Chondrocyte (in vitro differentiated cells): ENCODE data around the gene ERMN. TPM values are rescaled to one million over a fixed set of nuclear protein-coding genes. Genes with fewer than 3 reads are reported as not detected.

Source experiments
- DNase-seq: peaks from one replicate; pipeline ENCODE4 v3.0.0; 2021; ENCODE audit warnings: mixed read lengths, low spot score
- H3K27ac Mint-ChIP-seq: one replicate; pipeline ENCODE4 v1.8.0; 2021; ENCODE audit warnings: mild to moderate bottlenecking, moderate library complexity, mixed read lengths; ENCODE audit not compliant: unreplicated experiment
- H3K27me3 Mint-ChIP-seq: 2 replicates; pipeline ENCODE4 v1.8.0; 2021; ENCODE audit warnings: low read depth, mixed read lengths
- H3K36me3 Mint-ChIP-seq: 2 replicates; pipeline ENCODE4 v1.8.0; 2021; ENCODE audit warnings: low read depth, mixed read lengths
- H3K4me1 Mint-ChIP-seq: 2 replicates; pipeline ENCODE4 v1.8.0; 2021; ENCODE audit warnings: low read depth, mild to moderate bottlenecking, mixed read lengths
- H3K4me3 Mint-ChIP-seq: one replicate; pipeline ENCODE4 v1.8.0; 2021; ENCODE audit warnings: mild to moderate bottlenecking, moderate library complexity, mixed read lengths; ENCODE audit not compliant: unreplicated experiment
- H3K9me3 Mint-ChIP-seq: 2 replicates; pipeline ENCODE4 v1.8.0; 2021; ENCODE audit warnings: low read depth, mixed read lengths
- total RNA-seq: library from RNA; stranded (reverse); gene quantifications from 3 replicates; pipeline ENCODE4 v1.2.1, GENCODE V29; 2021
- TF ChIP-seq, protein P1 (sequence below): fragments of 200-600 bp; sonication (generic); IDR thresholded peaks from 2 replicates; pipeline ENCODE4 v1.5.0; 2021; ENCODE audit warnings: antibody characterized with exemption, mild to moderate bottlenecking, moderate library complexity

ERMN gene
- total RNA-seq, 1 donor from 2014 or later, result not detected

DNA sequence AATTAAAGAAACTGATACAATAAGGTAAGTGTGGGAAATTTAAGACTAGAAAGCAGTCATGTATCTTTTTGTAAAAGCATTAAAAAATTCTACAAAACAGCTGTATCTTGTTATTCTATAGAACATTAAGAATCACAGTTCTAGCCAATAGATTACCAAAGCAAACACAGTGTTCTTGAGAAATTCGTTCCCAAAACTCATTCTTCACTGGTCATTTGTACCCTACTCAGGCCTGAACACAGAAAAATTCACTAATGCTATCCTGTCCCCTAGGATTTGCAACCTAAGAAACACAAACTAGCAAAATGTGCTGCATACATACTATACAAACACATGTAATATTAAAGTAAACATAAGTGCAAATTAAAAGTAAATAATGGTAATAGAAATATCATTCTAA lies 29.1 kb downstream of the ERMN start:
- Mint-ChIP-seq H3K27ac (no peak overlapping the region), H3K4me3 (no peak overlapping the region), H3K9me3 (no peaks in the 10 kb centered on the region), H3K36me3 (peaks cover 4% of the 10 kb centered on the region), H3K4me1 (no peaks in the 10 kb centered on the region), H3K27me3 (no peaks in the 10 kb centered on the region)
- TF ChIP-seq, protein P1, sequence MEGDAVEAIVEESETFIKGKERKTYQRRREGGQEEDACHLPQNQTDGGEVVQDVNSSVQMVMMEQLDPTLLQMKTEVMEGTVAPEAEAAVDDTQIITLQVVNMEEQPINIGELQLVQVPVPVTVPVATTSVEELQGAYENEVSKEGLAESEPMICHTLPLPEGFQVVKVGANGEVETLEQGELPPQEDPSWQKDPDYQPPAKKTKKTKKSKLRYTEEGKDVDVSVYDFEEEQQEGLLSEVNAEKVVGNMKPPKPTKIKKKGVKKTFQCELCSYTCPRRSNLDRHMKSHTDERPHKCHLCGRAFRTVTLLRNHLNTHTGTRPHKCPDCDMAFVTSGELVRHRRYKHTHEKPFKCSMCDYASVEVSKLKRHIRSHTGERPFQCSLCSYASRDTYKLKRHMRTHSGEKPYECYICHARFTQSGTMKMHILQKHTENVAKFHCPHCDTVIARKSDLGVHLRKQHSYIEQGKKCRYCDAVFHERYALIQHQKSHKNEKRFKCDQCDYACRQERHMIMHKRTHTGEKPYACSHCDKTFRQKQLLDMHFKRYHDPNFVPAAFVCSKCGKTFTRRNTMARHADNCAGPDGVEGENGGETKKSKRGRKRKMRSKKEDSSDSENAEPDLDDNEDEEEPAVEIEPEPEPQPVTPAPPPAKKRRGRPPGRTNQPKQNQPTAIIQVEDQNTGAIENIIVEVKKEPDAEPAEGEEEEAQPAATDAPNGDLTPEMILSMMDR, result no peak
- no peak for DNase-seq

DNA sequence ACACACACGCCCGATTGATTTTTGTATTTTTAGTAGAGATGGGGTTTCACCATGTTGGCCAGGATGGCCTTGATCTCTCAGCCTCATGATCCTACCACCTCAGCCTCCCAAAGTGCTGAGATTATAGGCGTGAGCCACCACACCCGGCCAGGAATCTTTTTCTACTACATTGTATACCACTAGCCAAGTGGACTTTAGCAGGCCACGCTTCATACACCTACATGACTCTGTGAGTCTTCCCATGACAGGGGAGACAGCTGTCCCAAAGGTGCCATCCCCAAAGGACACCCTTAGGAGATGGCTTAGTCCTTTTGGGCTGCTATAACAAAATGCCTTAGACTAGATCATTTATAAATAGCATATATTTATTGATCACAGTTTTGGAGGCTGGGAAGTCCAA lies 32.8 kb downstream of the ERMN start:
- no peaks in the 10 kb centered on the region for H3K27me3 Mint-ChIP-seq
- no peak for DNase-seq
- H3K4me1 Mint-ChIP-seq, result peaks cover 9% of the 10 kb centered on the region
- no peaks in the 10 kb centered on the region for H3K9me3 Mint-ChIP-seq
- no peak overlapping the region for H3K27ac Mint-ChIP-seq
- TF ChIP-seq, protein P1, result no peak
- H3K36me3 Mint-ChIP-seq, result peaks cover 2% of the 10 kb centered on the region
- H3K4me3 Mint-ChIP-seq, result no peak overlapping the region

DNA sequence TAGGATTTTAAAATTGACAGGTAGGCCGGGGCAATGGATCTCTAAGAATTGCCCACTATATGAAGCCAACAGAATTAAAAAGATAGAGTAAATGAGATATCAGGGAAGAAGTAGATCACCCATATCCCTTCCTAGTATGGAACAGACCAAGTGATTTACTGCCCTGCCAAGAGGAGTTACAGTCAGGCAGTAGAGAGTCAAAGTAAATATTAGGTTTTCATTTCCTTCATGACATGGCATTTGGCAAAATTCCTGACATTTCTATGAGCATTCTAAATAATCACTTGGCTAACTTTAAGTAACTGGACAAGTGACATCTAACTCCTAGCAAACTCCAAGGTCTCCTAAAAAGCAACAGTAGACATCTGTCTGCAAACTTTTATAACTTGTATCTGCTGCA lies 34.6 kb downstream of the ERMN start:
- Mint-ChIP-seq H3K27ac (no peak overlapping the region), H3K27me3 (no peaks in the 10 kb centered on the region), H3K4me3 (no peak overlapping the region), H3K36me3 (no peaks in the 10 kb centered on the region), H3K9me3 (no peaks in the 10 kb centered on the region), H3K4me1 (peaks cover 9% of the 10 kb centered on the region)
- TF ChIP-seq, protein P1, result no peak
- no peak for DNase-seq

DNA sequence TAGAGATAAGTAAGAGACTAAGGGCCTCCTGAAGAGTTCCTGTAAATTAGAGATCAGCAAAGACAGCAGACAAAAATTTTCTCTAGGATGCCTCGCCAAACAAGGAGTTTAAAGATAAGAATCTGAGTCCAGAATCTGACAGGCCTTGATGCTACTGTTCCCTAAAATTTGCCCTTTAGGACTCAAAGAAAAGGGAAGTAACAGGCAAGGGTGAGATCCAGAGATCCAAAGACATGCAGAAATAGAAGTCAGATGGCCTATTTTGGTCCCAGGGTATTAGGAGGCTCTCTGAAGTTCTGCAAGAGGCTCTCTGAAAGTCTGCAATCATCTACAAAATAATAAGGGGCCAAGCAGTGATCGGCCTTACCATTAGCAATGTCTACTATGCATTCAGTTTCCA lies 35.1 kb downstream of the ERMN start:
- no peak overlapping the region for H3K4me3 Mint-ChIP-seq
- DNase-seq, result no peak
- peak overlapping the region; percentile 8 for H3K27ac Mint-ChIP-seq
- H3K27me3 Mint-ChIP-seq, result no peaks in the 10 kb centered on the region
- H3K4me1 Mint-ChIP-seq, result peaks cover 9% of the 10 kb centered on the region
- H3K9me3 Mint-ChIP-seq, result no peaks in the 10 kb centered on the region
- TF ChIP-seq, protein P1, result no peak
- H3K36me3 Mint-ChIP-seq, result no peaks in the 10 kb centered on the region

DNA sequence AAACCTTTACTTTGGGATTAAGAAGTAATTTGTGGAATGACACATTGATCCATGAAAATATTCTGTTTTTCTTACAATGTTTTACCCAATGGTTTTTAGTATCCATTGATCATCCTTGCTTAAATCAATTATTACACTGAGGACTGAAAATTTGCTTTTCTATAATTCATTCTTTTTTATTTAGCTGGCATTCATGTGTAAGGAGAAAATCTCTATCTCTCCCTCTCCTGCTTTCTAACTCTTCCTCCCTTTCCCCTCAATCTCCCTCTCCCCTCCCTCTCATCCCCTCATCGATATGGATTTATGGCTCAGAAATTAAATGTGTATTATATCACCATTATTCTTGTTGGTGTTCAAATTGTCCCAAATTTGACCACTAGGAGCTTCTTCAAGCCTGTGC lies 38.5 kb downstream of the ERMN start:
- Mint-ChIP-seq H3K27me3 (no peaks in the 10 kb centered on the region), H3K4me3 (no peak overlapping the region), H3K9me3 (no peaks in the 10 kb centered on the region), H3K27ac (no peak overlapping the region), H3K36me3 (no peaks in the 10 kb centered on the region), H3K4me1 (peaks cover 9% of the 10 kb centered on the region)
- TF ChIP-seq, protein P1, result no peak
- DNase-seq, result no peak
